ENCODE results near the gene CELSR2. TPM values are rescaled to one million over a fixed set of nuclear protein-coding genes. Genes with fewer than 3 reads are reported as not detected.

Gene CELSR2
- total RNA-seq = 0.96 and 2.5 TPM in 2 replicates

GRCh38 chr1:109248797-109249629 is at the start of gene CELSR2:
Gene CELSR2 (plus strand): TSS chr1:109249539. CDS start chr1:109250080, 541 bp downstream.

GRCh38 chr1:109213824-109214693 is 35.3 kb upstream of the CELSR2 start, which contains the start of gene SARS1:
Gene SARS1 (plus strand): TSS chr1:109213918. CDS start chr1:109213993, 75 bp downstream.

GRCh38 chr1:109282952-109283747 is 33.8 kb downstream of the CELSR2 start, which contains the start of gene PSRC1:
Gene PSRC1 (minus strand): TSS chr1:109283145.

GRCh38 chr1:109306832-109307273 is 57.5 kb downstream of the CELSR2 start, which contains the start of gene MYBPHL:
Gene MYBPHL (minus strand): TSS chr1:109307011. CDS start chr1:109306991, 20 bp downstream.

Other genes with a start within 250 kb of the CELSR2 start
- 16.6 and 17.3 TPM in 2 replicates for gene WDR47, start 207.4 kb upstream of the CELSR2 start, total RNA-seq
- gene TAF13, start 173.5 kb upstream of the CELSR2 start, total RNA-seq = 172 and 389 TPM in 2 replicates
- gene TMEM167B, start 158.8 kb upstream of the CELSR2 start, total RNA-seq = 21.1 and 42.6 TPM in 2 replicates
- gene ELAPOR1, start 135.4 kb upstream of the CELSR2 start, total RNA-seq = under 0.01 and 0.28 TPM in 2 replicates
- 275 and 281 TPM in 2 replicates for gene SARS1, start 35.6 kb upstream of the CELSR2 start, total RNA-seq
- 3.4 and 15.9 TPM in 2 replicates for gene PSRC1, start 33.6 kb downstream of the CELSR2 start, total RNA-seq
- gene MYBPHL, start 57.5 kb downstream of the CELSR2 start, total RNA-seq = not detected in 2 replicates
- gene SORT1, start 148.4 kb downstream of the CELSR2 start, total RNA-seq = 7.3 and 24.2 TPM in 2 replicates
- 35.8 and 62.7 TPM in 2 replicates for gene PSMA5, start 176.9 kb downstream of the CELSR2 start, total RNA-seq
- gene SYPL2, start 217.0 kb downstream of the CELSR2 start, total RNA-seq = 0.19 and 0.56 TPM in 2 replicates
- 2.1 and 2.5 TPM in 2 replicates for gene ATXN7L2, start 234.4 kb downstream of the CELSR2 start, total RNA-seq
- 5.8 and 6.2 TPM in 2 replicates for gene CYB561D1, start 244.6 kb downstream of the CELSR2 start, total RNA-seq

Data from regular cardiac myocyte (primary cell).